Left cardiac atrium (tissue), 4 donors: ENCODE data around the gene GRIK5. TPM values are rescaled to one million over a fixed set of nuclear protein-coding genes. Genes with fewer than 3 reads are reported as not detected.

ENCODE experiments used
- ATAC-seq, 2 donors: fragments of 200-7000 bp; cut with Tn5 transposase; one replicate each; pipeline ENCODE4 v1.9.1; 2020; ENCODE audit warnings: mild to moderate bottlenecking in 2 of 2, moderate library complexity in 2 of 2
- DNase-seq: peaks from one replicate; pipeline ENCODE4 v3.0.0-alpha.2; 2020
- intact Hi-C, 2 donors: fragments of 100-400 bp; cut with DNase I; formaldehyde crosslinking; loops; one replicate each; pipeline versions ENCODE4 v1.14.1 to v1.15.1; 2022 to 2023
- total RNA-seq, 2 donors: library from RNA; stranded (reverse); fragmentation: NEBNext Ultra II Directional; extraction: Animal tissue kit (Norgen Biotek cat#: 25700); gene quantifications; one replicate each; pipeline ENCODE4 v1.2.1, GENCODE V29; 2021
- donor health status: DM: no; HTN: yes; CAD: no.
- donor health status: DM: no; HTN: yes; CAD: no; lungs with severe emphysema.
- donor health status: DM: yes; HTN: yes; CAD: no.
- donor health status: Dilated cardiomyopathy.

The GRIK5 gene
- total RNA-seq, 2 donors from 2014 or later: 12.0 to 12.6 TPM

DNA sequence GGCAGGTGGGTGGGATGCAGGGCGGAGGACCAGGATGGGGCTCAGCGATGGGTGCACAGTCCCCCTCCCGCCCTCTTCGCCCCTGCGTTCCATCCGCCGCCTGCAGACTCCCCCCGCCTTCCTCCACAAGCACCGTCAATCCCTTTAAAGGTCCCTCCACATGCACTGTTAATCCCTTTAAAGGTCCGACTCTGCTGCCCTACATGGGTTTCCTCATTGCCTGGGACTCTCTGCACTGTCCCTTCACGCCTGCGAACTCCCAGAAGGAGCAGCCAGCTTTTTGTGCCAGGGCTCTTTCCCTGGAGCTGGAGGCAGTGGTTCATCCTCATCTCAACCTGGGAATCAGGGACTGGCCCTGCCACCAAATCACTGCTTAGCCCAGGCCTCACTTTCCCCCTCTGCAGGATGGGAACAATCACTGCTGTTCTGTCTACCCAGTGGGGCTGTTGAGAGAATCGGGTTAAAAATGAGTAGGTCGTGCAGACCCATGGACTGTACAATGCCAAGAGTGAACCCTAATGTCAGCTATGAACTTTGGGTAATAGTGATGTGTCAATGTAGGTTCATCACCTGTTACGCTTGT, 26.3 kb upstream of the GRIK5 start:
- ATAC-seq: no peak
- no peak for DNase-seq
- intact Hi-C loops: no loop called here

DNA sequence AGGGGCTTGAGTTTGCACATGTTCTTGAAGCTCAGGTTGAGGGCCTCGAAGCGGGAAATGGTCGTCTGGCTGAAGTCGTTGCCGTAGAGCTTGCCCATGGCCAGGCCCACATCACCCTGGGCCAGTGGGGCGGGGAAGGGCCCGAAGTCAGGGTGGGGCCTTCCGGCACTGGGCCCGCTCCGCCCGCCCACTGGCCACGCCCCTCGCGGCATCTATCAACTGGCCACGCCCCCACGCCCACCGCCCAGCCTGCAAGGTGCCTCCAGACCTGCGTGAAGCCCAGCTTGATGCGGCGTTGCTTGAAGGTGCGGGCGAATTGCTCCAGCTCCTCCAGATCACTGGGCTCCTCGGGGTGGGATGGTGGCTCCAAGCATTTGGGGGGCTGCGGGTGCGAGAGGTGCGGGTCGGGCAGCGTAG, 25.8 kb upstream of the GRIK5 start:
- intact Hi-C loops: no loop called here
- DNase-seq: no peak
- ATAC-seq: peak in 1 of 2 donors; percentile 20

- ATAC-seq (no peak), DNase-seq (no peak)
These were observed 25.3 kb upstream of the GRIK5 start for GRCh38 chr19:42095142-42095813.

GRCh38 chr19:42093926-42094325, 23.9 kb upstream of the GRIK5 start:
- DNase-seq (no peak), ATAC-seq (no peak)
- intact Hi-C loops: no loop called here

More at GRCh38 chr19:42095142-42095813, 25.3 kb upstream of the GRIK5 start:
- intact Hi-C loops: no loop called here

DNA sequence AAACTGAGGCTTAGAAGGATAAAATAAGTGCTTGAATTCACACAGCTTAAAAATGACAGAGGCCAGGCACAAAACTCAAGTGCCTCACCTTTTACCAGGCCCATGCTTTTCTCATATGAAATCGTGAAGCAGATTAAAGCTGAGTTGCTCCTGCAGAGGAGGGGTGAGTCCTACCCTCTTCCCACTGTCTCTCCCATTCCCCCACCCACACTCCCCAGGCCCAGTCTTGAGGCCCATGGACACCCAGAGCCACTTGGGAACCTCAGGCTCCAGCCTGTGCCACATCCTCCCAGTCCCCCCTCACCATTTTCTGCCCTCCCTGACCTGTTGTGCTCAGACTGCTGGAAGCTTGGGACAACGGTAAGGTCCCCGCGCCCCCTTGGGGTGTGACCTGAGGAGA, 23.5 kb upstream of the GRIK5 start:
- intact Hi-C loops: no loop called here
- ATAC-seq: no peak
- no peak for DNase-seq

DNA sequence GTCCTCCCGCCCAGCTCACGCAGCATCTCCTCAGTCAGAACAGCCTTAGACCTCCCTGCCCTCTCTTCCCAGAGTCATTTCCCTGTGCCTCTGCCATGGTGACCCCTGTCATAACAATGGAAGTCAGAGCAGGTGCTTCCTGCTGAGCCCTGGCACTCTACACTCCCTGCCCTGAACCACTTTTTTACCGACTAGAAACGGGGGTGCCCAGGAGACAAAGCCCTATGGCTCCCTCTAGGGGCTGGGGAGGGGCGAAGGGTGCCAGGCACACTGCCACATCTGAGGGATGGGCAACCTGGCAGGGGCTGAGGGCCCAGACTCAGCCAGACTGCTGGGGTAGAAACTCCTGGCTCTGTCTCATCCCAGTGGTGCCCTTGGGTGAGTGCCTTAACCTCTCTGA, 22.3 kb upstream of the GRIK5 start:
- DNase-seq (no peak), ATAC-seq (peak in 1 of 2 donors; percentile 56)
- intact Hi-C loops: no loop called here

DNA sequence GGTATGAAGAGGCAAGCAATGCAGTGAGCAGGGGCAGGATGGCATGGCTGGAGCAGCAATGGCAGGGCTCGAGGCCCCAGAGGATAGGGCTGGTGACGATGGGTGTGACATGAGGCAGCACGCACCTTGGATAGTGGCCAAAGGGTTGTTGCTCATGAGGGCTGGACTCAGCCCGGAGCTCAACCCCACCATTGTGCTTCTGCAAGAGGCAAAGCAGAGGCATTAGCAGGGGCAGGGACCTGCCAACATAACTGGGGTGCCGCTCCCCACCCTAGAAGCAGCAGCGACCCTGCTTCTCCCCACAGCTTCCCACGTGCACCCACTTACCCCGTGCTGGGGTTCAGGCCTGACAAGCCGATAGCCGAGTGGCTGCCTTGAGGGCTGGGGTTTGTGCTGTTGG, 21.7 kb upstream of the GRIK5 start:
- intact Hi-C loops: no loop called here
- ATAC-seq (peak in 1 of 2 donors; percentile 23), DNase-seq (peak; percentile 47)

DNA sequence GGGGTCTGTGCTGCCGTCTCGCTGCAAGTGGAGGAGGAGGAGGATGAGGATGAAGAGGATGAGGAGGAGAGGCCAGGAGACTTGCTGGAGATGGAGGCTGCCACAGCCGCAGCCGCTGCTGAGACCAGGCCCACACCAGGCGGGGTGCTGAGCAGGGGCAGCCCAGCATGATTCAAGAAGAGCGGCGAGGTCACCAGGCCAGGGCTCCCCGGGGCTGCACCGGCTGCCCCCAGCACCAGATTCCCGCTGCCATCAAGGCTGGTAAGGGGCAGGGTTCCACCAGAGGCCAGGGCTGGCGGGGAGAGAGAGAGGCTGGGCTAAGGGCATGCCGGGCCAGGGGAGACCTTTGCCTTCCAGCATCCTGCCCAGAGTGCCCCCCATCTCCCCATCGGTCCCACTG, 21.3 kb upstream of the GRIK5 start:
- intact Hi-C loops: no loop called here
- ATAC-seq: no peak
- DNase-seq: no peak

- no peak for ATAC-seq
These were observed 20.7 kb upstream of the GRIK5 start for GRCh38 chr19:42090672-42091071.

GRCh38 chr19:42089772-42090171, 19.8 kb upstream of the GRIK5 start:
- ATAC-seq (no peak), DNase-seq (no peak)
- intact Hi-C loops: no loop called here

More at GRCh38 chr19:42090672-42091071, 20.7 kb upstream of the GRIK5 start:
- intact Hi-C loops: no loop called here
- DNase-seq: no peak

- no peak for ATAC-seq
- no peak for DNase-seq
- intact Hi-C loops: no loop called here
These were observed 19.3 kb upstream of the GRIK5 start for GRCh38 chr19:42089191-42089750.

GRCh38 chr19:42088471-42089190, 18.6 kb upstream of the GRIK5 start:
- peak in 1 of 2 donors; percentile 16 for ATAC-seq
- no peak for DNase-seq
- intact Hi-C loops: no loop called here

DNA sequence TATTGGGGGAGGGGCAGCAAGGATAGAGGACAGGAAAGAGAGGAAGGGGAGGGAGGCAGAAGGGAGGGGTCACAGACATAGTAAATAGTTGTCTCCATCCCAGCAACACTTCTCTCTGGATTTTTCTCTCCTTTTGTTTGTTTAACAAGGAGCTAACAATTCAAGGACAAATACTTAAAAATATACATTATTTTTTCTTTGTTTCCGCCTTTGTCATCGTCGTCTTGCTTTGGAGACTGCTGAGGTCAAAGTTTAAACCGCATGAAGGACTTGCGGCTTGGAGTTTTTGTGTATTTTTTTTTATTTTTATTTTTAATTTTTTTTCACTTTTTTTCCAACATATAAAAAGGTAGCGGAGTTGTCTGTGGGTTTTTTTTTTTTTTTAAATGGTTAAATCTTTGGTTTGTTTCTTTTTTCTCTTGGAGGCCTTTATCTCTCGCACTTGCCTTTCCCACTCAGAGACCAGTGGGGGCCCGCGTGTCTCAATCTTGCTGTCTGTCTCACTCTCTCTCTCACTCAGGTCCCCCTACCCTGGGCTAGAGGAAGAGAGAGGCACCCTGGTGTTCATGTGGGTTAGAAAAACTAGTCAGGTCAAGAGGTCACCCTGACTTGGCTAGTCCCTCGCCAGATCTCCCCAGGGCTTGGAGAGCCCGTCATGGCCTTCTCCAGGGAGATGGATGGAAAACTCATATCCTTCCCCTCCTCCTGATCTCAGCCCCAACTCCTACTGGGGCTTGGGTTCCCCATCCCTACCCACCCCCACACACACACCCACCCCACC, 17.0 kb upstream of the GRIK5 start:
- ATAC-seq: no peak
- intact Hi-C loops: no loop called here
- no peak for DNase-seq

DNA sequence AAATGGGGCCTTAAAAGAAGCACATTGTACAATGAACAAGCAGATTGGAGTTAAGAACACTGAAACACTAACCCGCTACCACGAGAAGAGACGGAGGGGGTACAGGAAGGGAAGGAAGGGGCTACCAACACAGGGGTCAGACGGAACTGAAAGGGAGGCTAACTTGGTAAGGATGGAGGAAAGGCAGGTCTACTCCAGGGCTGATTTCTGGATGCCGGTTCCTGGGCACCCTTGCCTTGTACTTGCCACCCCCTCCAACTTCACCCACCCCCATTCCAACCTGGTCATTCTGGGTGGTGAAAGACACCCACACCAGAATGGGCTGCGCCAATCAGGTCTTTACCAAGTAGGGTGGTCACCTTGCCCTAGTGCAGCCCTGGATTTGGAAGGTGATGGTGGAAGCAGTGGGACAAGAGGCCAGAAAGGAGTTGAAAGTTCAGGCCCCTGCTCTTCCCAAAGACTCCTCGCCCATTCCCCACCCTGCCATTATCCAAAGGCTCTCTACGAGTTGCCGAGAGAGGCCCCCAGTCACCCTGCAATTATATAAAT, 16.3 kb upstream of the GRIK5 start:
- DNase-seq (no peak), ATAC-seq (no peak)
- intact Hi-C loops: no loop called here

GRCh38 chr19:42083537-42083936, 13.5 kb upstream of the GRIK5 start:
- no peak for DNase-seq
- no peak for ATAC-seq
- intact Hi-C loops: no loop called here

- ATAC-seq: peak in 1 of 2 donors; percentile 42
- DNase-seq: no peak
- intact Hi-C loops: no loop called here
These were observed 11.7 kb upstream of the GRIK5 start for GRCh38 chr19:42081584-42082203.

DNA sequence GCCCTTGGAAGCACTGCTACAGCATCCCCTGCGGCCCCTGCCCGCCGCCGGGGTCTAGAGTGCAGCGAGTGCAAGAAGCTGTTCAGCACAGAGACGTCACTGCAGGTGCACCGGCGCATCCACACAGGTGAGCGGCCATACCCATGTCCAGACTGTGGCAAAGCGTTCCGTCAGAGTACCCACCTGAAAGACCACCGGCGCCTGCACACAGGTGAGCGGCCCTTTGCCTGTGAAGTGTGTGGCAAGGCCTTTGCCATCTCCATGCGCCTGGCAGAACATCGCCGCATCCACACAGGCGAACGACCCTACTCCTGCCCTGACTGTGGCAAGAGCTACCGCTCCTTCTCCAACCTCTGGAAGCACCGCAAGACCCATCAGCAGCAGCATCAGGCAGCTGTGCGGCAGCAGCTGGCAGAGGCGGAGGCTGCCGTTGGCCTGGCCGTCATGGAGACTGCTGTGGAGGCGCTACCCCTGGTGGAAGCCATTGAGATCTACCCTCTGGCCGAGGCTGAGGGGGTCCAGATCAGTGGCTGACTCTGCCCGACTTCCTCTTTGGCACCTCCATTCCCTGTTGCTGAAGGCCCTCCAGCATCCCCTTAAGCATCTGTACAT, 10.9 kb upstream of the GRIK5 start:
- no peak for ATAC-seq

More for the DNA sequence above, 10.9 kb upstream of the GRIK5 start:
- DNase-seq: no peak
- intact Hi-C loops: no loop called here
